Osteoblast (primary cell): ENCODE results near the gene RFFL. TPM values are rescaled to one million over a fixed set of nuclear protein-coding genes. Genes with fewer than 3 reads are reported as not detected.

ENCODE experiments used
- DNase-seq: peaks from one replicate; pipeline ENCODE4 v3.0.0; 2011; ENCODE audit warnings: low spot score, mixed read lengths; ENCODE audit not compliant: insufficient read length; ENCODE audit errors: missing footprints
- H2AFZ ChIP-seq: 2 replicates; pipeline ENCODE4 v1.6.0; 2011; ENCODE audit warnings: mild to moderate bottlenecking, low read length
- H3K27ac ChIP-seq: 2 replicates; pipeline ENCODE4 v1.5.1; 2011; ENCODE audit warnings: mild to moderate bottlenecking, low read depth, low read length, moderate library complexity
- H3K27me3 ChIP-seq: 2 replicates; pipeline ENCODE4 v1.6.0; 2012; ENCODE audit warnings: mild to moderate bottlenecking, control low read depth, inconsistent platforms, low read length, moderate library complexity; ENCODE audit not compliant: insufficient read depth
- H3K36me3 ChIP-seq: 2 replicates; pipeline ENCODE4 v1.5.1; 2011; ENCODE audit warnings: mild to moderate bottlenecking, low read length, control low read depth, moderate library complexity; ENCODE audit not compliant: insufficient read depth
- H3K4me1 ChIP-seq: 2 replicates; pipeline ENCODE4 v1.5.1; 2011; ENCODE audit warnings: mild to moderate bottlenecking, low read length, control low read depth, moderate library complexity; ENCODE audit not compliant: insufficient read depth
- H3K4me2 ChIP-seq: 2 replicates; pipeline ENCODE4 v1.6.0; 2011; ENCODE audit warnings: mild to moderate bottlenecking, low read length; ENCODE audit not compliant: insufficient read depth
- H3K4me3 ChIP-seq: fragments of 200-600 bp; sonication (generic); 3 replicates; pipeline ENCODE4 v1.5.1; 2012; ENCODE audit warnings: mild to moderate bottlenecking, low read length, inconsistent platforms; ENCODE audit not compliant: insufficient read depth
- H3K79me2 ChIP-seq: 2 replicates; pipeline ENCODE4 v1.6.0; 2012; ENCODE audit warnings: mild to moderate bottlenecking, low read length, control low read depth, inconsistent platforms; ENCODE audit not compliant: insufficient read depth
- H3K9me3 ChIP-seq: 2 replicates; pipeline ENCODE4 v1.5.1; 2011; ENCODE audit warnings: low read depth, low read length, control low read depth
- H4K20me1 ChIP-seq: 2 replicates; pipeline ENCODE4 v1.6.0; 2012; ENCODE audit warnings: mild to moderate bottlenecking, low read length, control low read depth; ENCODE audit not compliant: insufficient read depth
- CTCF ChIP-seq: IDR thresholded peaks from 2 replicates; pipeline ENCODE4 v1.5.1; 2011; ENCODE audit warnings: mild to moderate bottlenecking, low read depth, low read length, moderate library complexity; ENCODE audit errors: extremely low read depth
- total RNA-seq: library from RNA; depleted of rRNA; stranded (reverse); fragments of >200 nt; gene quantifications from 2 replicates; pipeline ENCODE4 v1.2.3, GENCODE V29; 2012

RFFL gene
- total RNA-seq, 1 donor = 15.2 TPM

GRCh38 chr17:35021520-35022380 lies 41.8 kb downstream of the RFFL start:
- no peaks in the 10 kb centered on the region for H3K27me3 ChIP-seq
- H3K27ac ChIP-seq = peak overlapping the region; percentile 92
- H3K9me3 ChIP-seq = no peaks in the 10 kb centered on the region
- no peaks in the 10 kb centered on the region for H4K20me1 ChIP-seq
- peaks cover 20% of the 10 kb centered on the region for H3K79me2 ChIP-seq
- no peak overlapping the region for H3K4me3 ChIP-seq
- TF ChIP-seq CTCF = no peak
- DNase-seq = no peak
- H3K4me1 ChIP-seq = peaks cover 18% of the 10 kb centered on the region
- peaks cover 24% of the 10 kb centered on the region for H3K36me3 ChIP-seq
- peak overlapping the region; percentile 60 for H3K4me2 ChIP-seq
- H2AFZ ChIP-seq = no peak overlapping the region

GRCh38 chr17:35019386-35020179 lies 43.9 kb downstream of the RFFL start:
- DNase-seq = no peak
- Histone ChIP-seq H3K4me1 (peaks cover 18% of the 10 kb centered on the region), H2AFZ (no peak overlapping the region), H3K9me3 (no peaks in the 10 kb centered on the region), H3K4me3 (no peak overlapping the region), H3K4me2 (no peak overlapping the region), H3K36me3 (peaks cover 24% of the 10 kb centered on the region), H3K27me3 (no peaks in the 10 kb centered on the region), H4K20me1 (no peaks in the 10 kb centered on the region), H3K27ac (no peak overlapping the region), H3K79me2 (peaks cover 15% of the 10 kb centered on the region)
- no peak for TF ChIP-seq CTCF

GRCh38 chr17:35018814-35019213 lies 44.7 kb downstream of the RFFL start:
- DNase-seq = no peak
- Histone ChIP-seq H2AFZ (no peak overlapping the region), H3K4me2 (no peak overlapping the region), H3K9me3 (no peaks in the 10 kb centered on the region), H3K79me2 (peaks cover 15% of the 10 kb centered on the region), H3K36me3 (peaks cover 31% of the 10 kb centered on the region), H3K27me3 (no peaks in the 10 kb centered on the region), H4K20me1 (no peaks in the 10 kb centered on the region), H3K27ac (no peak overlapping the region), H3K4me3 (no peak overlapping the region), H3K4me1 (peaks cover 18% of the 10 kb centered on the region)
- no peak for TF ChIP-seq CTCF

GRCh38 chr17:35017021-35017420 lies 46.5 kb downstream of the RFFL start:
- DNase-seq = no peak
- no peak overlapping the region for H2AFZ ChIP-seq
- no peaks in the 10 kb centered on the region for H3K9me3 ChIP-seq
- H3K4me2 ChIP-seq = no peak overlapping the region
- H4K20me1 ChIP-seq = no peaks in the 10 kb centered on the region
- TF ChIP-seq CTCF = no peak
- peaks cover 15% of the 10 kb centered on the region for H3K79me2 ChIP-seq
- no peak overlapping the region for H3K4me3 ChIP-seq
- peaks cover 39% of the 10 kb centered on the region for H3K36me3 ChIP-seq
- H3K27me3 ChIP-seq = no peaks in the 10 kb centered on the region
- no peak overlapping the region for H3K27ac ChIP-seq
- peaks cover 3% of the 10 kb centered on the region for H3K4me1 ChIP-seq
